Tibial nerve (tissue), 3 donors: Measurements from ENCODE around the gene KRT37.
"Not testable (repeated sequence)": the region's sequence is repeated elsewhere in the genome, so short reads cannot be mapped to it uniquely, and the experiment has no call there.

Source experiments
- POLR2A ChIP-seq, 2 donors: fragments of 450-650 bp; IDR thresholded peaks; one replicate each; pipeline ENCODE4 v1.6.1; 2017; ENCODE audit warnings: antibody characterized with exemption in 2 of 2, mild to moderate bottlenecking in 2 of 2, moderate library complexity in 2 of 2
- TF ChIP-seq, protein P1 (sequence below), 5 experiments: fragments of 200-600 bp in 3 of 5; fragments of 450-650 bp in 2 of 5; sonication (generic) in 3 of 5; IDR thresholded peaks; one replicate each; pipeline ENCODE4 v1.5.1; 2016 to 2019; ENCODE audit warnings: antibody characterized with exemption in 5 of 5, mild to moderate bottlenecking in 3 of 5, moderate library complexity in 2 of 5

DNA sequence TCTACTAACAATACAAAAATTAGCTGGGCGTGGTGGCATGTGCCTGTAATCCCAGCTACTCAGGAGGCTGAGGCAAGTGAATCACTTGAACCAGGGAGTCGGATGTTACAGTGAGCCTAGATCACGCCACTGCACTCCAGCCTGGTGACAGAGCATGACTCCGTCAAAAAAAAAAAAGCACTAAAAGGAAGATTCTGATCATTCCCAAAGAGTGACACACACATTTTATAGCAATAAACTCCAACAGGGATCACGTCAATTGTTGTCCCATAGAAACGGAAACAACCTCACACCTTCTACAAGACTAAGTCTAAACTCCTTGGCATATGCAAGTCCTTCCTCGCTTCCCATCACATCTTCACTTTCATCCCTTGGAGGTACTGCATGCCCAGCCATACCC lies 44.3 kb downstream of the KRT37 start:
- TF ChIP-seq POLR2A (IDR thresholded peaks at IDR 0.05), result not testable (repeated sequence)
- TF ChIP-seq, protein P1, sequence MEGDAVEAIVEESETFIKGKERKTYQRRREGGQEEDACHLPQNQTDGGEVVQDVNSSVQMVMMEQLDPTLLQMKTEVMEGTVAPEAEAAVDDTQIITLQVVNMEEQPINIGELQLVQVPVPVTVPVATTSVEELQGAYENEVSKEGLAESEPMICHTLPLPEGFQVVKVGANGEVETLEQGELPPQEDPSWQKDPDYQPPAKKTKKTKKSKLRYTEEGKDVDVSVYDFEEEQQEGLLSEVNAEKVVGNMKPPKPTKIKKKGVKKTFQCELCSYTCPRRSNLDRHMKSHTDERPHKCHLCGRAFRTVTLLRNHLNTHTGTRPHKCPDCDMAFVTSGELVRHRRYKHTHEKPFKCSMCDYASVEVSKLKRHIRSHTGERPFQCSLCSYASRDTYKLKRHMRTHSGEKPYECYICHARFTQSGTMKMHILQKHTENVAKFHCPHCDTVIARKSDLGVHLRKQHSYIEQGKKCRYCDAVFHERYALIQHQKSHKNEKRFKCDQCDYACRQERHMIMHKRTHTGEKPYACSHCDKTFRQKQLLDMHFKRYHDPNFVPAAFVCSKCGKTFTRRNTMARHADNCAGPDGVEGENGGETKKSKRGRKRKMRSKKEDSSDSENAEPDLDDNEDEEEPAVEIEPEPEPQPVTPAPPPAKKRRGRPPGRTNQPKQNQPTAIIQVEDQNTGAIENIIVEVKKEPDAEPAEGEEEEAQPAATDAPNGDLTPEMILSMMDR (IDR thresholded peaks at IDR 0.05), result not testable (repeated sequence)
